WTC11 (cell line): ENCODE data around the gene MERTK. TPM values are rescaled to one million over a fixed set of nuclear protein-coding genes. Genes with fewer than 3 reads are reported as not detected.

Experiments
- ATAC-seq: fragments of 200-7000 bp; cut with Tn5 transposase; 2 replicates; pipeline ENCODE4 v1.10.0; 2021; ENCODE audit warnings: mild to moderate bottlenecking, moderate library complexity
- CTCF ChIA-PET: fragments of 300-600 bp; sonication (Branson Sonifier 250); formaldehyde crosslinking; loops from one replicate; lab custom pipeline; 2021; ENCODE audit warnings: antibody characterized with exemption; lab: Charles Lee
- POLR2A ChIA-PET: fragments of 350-600 bp; sonication (Branson Sonifier 250); formaldehyde crosslinking; loops from one replicate; lab custom pipeline; 2021; ENCODE audit warnings: antibody characterized with exemption; lab: Charles Lee
- DNase-seq: peaks from one replicate; pipeline ENCODE4 v3.0.0; 2021; ENCODE audit warnings: low spot score
- H3K27ac Mint-ChIP-seq: 2 replicates; pipeline ENCODE4 v1.8.0; 2021; ENCODE audit warnings: mixed read lengths
- H3K27me3 Mint-ChIP-seq: 2 replicates; pipeline ENCODE4 v1.8.0; 2021; ENCODE audit warnings: low read depth, mild to moderate bottlenecking, moderate library complexity, mixed read lengths
- H3K36me3 Mint-ChIP-seq: 2 replicates; pipeline ENCODE4 v1.8.0; 2021; ENCODE audit warnings: mixed read lengths
- H3K4me1 Mint-ChIP-seq: 2 replicates; pipeline ENCODE4 v1.8.0; 2022; ENCODE audit warnings: mixed read lengths
- H3K4me3 Mint-ChIP-seq: 2 replicates; pipeline ENCODE4 v1.8.0; 2021; ENCODE audit warnings: mild to moderate bottlenecking, moderate library complexity, mixed read lengths
- H3K9me3 Mint-ChIP-seq: 2 replicates; pipeline ENCODE4 v1.8.0; 2021; ENCODE audit warnings: mixed read lengths
- CREM ChIP-seq: sonication (generic); formaldehyde crosslinking; IDR thresholded peaks from 2 replicates; pipeline ENCODE4 v1.8.1; 2022; ENCODE audit warnings: mild to moderate bottlenecking, missing genetic modification reagents, moderate library complexity
- ELF4 ChIP-seq: sonication (generic); formaldehyde crosslinking; IDR thresholded peaks from 2 replicates; pipeline ENCODE4 v1.8.1; 2022; ENCODE audit warnings: low read depth, mild to moderate bottlenecking, moderate library complexity, missing genetic modification reagents
- ETV6 ChIP-seq: sonication (generic); formaldehyde crosslinking; IDR thresholded peaks from 2 replicates; pipeline ENCODE4 v1.8.1; 2022; ENCODE audit warnings: mild to moderate bottlenecking, missing genetic modification reagents
- FOXJ3 ChIP-seq: sonication (generic); formaldehyde crosslinking; IDR thresholded peaks from 2 replicates; pipeline ENCODE4 v1.9.0; 2021; ENCODE audit warnings: missing genetic modification reagents, mild to moderate bottlenecking, borderline replicate concordance
- FOXK1 ChIP-seq: sonication (generic); formaldehyde crosslinking; IDR thresholded peaks from 2 replicates; pipeline ENCODE4 v1.8.0; 2022; ENCODE audit warnings: mild to moderate bottlenecking, moderate library complexity, missing genetic modification reagents
- HMGA2 ChIP-seq: fragments of 250-450 bp; sonication (Bioruptor Pico); IDR thresholded peaks from 2 replicates; pipeline ENCODE4 v1.4.0; 2021; ENCODE audit warnings: mild to moderate bottlenecking, moderate library complexity
- MYBL2 ChIP-seq: sonication (generic); formaldehyde crosslinking; IDR thresholded peaks from 2 replicates; pipeline ENCODE4 v1.8.1; 2023; ENCODE audit warnings: mild to moderate bottlenecking, moderate library complexity, missing genetic modification reagents
- NFATC4 ChIP-seq: fragments of 250-450 bp; sonication (Bioruptor Pico); IDR thresholded peaks from 2 replicates; pipeline ENCODE4 v1.9.0; 2021; ENCODE audit warnings: mild to moderate bottlenecking
- TEAD1 ChIP-seq: sonication (generic); formaldehyde crosslinking; IDR thresholded peaks from 2 replicates; pipeline ENCODE4 v1.8.0; 2022; ENCODE audit warnings: mild to moderate bottlenecking, missing genetic modification reagents
- TP53 ChIP-seq: sonication (generic); formaldehyde crosslinking; IDR thresholded peaks from 2 replicates; pipeline ENCODE4 v1.8.1; 2023; ENCODE audit warnings: mild to moderate bottlenecking, missing genetic modification reagents
- ZBTB43 ChIP-seq: sonication (generic); formaldehyde crosslinking; IDR thresholded peaks from 2 replicates; pipeline ENCODE4 v1.8.1; 2023; ENCODE audit warnings: mild to moderate bottlenecking, missing genetic modification reagents
- ZNF317 ChIP-seq: sonication (generic); formaldehyde crosslinking; IDR thresholded peaks from 2 replicates; pipeline ENCODE4 v1.8.1; 2023; ENCODE audit warnings: low read depth, mild to moderate bottlenecking, moderate library complexity, missing genetic modification reagents, borderline replicate concordance
- ZNF423 ChIP-seq: fragments of 250-450 bp; sonication (Bioruptor Pico); IDR thresholded peaks from 2 replicates; pipeline ENCODE4 v2.1.2; 2022; ENCODE audit warnings: mild to moderate bottlenecking, moderate library complexity
- ZNF512 ChIP-seq: sonication (generic); formaldehyde crosslinking; IDR thresholded peaks from 2 replicates; pipeline ENCODE4 v1.8.1; 2022; ENCODE audit warnings: missing genetic modification reagents, borderline replicate concordance
- total RNA-seq: library from RNA; stranded (reverse); gene quantifications from 3 replicates; pipeline ENCODE4 v1.2.3, GENCODE V29; 2021
- TF ChIP-seq, protein P1 (sequence below): sonication (generic); formaldehyde crosslinking; IDR thresholded peaks from 2 replicates; pipeline ENCODE4 v1.8.1; 2022; ENCODE audit warnings: low read depth, mild to moderate bottlenecking, moderate library complexity, missing genetic modification reagents, borderline replicate concordance
- TF ChIP-seq, protein P2 (sequence below): sonication (generic); formaldehyde crosslinking; IDR thresholded peaks from 2 replicates; pipeline ENCODE4 v1.8.0; 2022; ENCODE audit warnings: mild to moderate bottlenecking, missing genetic modification reagents
- TF ChIP-seq, protein P3 (sequence below): fragments of 250-450 bp; sonication (Bioruptor Pico); conservative IDR thresholded peaks from 2 replicates; pipeline ENCODE4 v1.9.0; 2021; ENCODE audit warnings: mild to moderate bottlenecking
- TF ChIP-seq, protein P4 (sequence below): sonication (generic); formaldehyde crosslinking; IDR thresholded peaks from 2 replicates; pipeline ENCODE4 v1.8.0; 2023; ENCODE audit warnings: missing genetic modification reagents, mild to moderate bottlenecking, borderline replicate concordance
- TF ChIP-seq, protein P5 (sequence below): fragments of 200-600 bp; IDR thresholded peaks from 2 replicates; pipeline ENCODE4 v1.8.0; 2022; ENCODE audit warnings: antibody characterized with exemption

Gene MERTK
- total RNA-seq, 1 experiment from 2014 or later: 6.9 TPM

DNA sequence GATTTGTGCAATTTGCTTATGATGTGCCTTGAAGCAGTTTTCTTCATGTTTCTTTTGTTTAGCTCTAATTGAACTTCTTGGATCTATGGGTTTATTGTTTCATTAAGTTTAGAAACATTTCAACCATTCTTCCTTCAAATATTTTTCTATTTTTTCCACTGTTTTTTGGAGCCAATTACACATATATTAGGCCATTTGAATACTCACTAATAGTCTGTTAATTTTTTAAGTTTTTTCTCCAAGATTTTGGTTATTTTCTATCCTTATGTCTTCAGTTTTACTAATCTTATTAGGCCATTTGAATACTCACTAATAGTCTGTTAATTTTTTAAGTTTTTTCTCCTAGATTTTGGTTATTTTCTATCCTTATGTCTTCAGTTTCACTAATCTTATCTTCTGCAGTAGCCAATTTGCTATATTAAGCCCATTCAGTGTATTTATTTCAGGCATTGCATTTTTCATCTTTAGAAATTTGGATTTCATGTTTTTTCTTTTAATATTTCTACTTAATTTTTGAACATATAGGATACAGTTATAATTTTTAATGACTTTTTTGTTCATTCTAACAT is 147.1 kb downstream of the MERTK start:
- Mint-ChIP-seq H3K4me3 (no peak overlapping the region), H3K4me1 (peaks cover 28% of the 10 kb centered on the region), H3K9me3 (peaks cover 29% of the 10 kb centered on the region), H3K36me3 (peaks cover 9% of the 10 kb centered on the region), H3K27me3 (peaks cover 24% of the 10 kb centered on the region), H3K27ac (no peak overlapping the region)
- ChIA-PET POLR2A (no interaction called here), CTCF (no interaction called here)
- TF ChIP-seq, protein P1, sequence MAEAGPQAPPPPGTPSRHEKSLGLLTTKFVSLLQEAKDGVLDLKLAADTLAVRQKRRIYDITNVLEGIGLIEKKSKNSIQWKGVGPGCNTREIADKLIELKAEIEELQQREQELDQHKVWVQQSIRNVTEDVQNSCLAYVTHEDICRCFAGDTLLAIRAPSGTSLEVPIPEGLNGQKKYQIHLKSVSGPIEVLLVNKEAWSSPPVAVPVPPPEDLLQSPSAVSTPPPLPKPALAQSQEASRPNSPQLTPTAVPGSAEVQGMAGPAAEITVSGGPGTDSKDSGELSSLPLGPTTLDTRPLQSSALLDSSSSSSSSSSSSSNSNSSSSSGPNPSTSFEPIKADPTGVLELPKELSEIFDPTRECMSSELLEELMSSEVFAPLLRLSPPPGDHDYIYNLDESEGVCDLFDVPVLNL (CRISPR knock-in tag): no peak
- TF ChIP-seq, protein P2, sequence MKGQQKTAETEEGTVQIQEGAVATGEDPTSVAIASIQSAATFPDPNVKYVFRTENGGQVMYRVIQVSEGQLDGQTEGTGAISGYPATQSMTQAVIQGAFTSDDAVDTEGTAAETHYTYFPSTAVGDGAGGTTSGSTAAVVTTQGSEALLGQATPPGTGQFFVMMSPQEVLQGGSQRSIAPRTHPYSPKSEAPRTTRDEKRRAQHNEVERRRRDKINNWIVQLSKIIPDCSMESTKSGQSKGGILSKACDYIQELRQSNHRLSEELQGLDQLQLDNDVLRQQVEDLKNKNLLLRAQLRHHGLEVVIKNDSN (CRISPR knock-in tag): no peak
- TF ChIP-seq, protein P3, sequence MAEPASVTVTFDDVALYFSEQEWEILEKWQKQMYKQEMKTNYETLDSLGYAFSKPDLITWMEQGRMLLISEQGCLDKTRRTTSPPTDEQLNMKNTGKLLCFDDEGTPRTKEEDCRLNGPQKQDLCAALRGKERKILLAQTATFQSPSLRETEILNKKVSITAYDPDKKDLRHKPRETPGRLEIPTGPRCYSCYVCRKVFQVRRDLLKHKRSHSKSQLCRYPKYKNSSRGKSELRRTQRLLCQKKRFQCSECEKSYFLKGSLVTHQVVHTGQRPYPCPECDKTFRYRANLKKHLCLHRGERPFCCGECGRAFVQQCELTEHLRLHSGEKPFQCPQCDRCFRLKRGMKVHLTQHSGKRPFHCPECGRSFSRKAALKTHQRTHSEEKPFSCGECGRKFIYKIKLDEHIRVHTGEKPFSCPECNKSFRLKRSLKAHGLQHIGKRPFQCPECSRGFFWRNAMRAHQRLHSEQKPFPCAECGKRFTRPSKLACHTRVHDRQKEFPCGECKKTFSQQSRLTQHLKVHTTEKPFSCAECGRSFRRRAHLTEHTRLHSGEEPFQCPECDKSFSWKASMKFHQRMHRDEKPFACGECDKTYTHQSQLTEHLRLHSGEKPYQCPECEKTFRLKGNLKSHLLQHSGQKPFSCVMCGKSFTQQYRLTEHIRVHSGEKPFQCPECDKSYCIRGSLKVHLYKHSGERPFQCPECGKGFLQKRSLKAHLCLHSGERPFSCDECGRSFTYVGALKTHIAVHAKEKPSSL: no peak
- TF ChIP-seq ELF4 (CRISPR knock-in tag) (no peak), CREM (no peak), ZNF423 (CRISPR knock-in tag) (no peak), TP53 (CRISPR knock-in tag) (no peak), TEAD1 (CRISPR knock-in tag) (no peak)
- DNase-seq: no peak
- ATAC-seq: no peak

DNA sequence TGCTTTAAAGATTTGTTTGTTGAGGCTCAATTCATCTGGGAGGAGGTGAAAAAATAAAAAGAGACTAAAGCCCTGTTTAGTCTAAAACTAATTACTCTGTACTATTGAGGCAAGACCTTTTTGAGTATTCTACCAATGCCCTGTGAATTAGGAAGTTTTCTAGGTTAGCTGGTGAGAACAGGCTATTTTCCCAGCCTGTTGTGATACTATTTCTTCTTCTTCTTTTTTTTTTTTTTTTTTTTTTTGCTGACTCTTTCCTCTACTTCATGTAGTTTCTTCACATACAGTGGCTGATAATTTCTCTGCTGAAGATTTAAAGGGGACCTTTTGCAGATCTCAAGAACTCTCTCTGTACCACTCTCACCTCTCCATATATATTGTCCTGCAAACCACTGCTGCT is 147.8 kb downstream of the MERTK start:
- CTCF ChIA-PET: interaction anchor here (0.7 to 0.9 kb wide), 2 partner anchors 73 to 127 kb away, joined by 3 to 4 read pairs; no protein-coding TSS in a partner anchor

More for the DNA sequence above, 147.8 kb downstream of the MERTK start:
- peaks cover 29% of the 10 kb centered on the region for H3K9me3 Mint-ChIP-seq
- H3K27ac Mint-ChIP-seq: no peak overlapping the region
- peaks cover 9% of the 10 kb centered on the region for H3K36me3 Mint-ChIP-seq
- TF ChIP-seq MYBL2 (CRISPR knock-in tag): no peak
- TF ChIP-seq, protein P4, sequence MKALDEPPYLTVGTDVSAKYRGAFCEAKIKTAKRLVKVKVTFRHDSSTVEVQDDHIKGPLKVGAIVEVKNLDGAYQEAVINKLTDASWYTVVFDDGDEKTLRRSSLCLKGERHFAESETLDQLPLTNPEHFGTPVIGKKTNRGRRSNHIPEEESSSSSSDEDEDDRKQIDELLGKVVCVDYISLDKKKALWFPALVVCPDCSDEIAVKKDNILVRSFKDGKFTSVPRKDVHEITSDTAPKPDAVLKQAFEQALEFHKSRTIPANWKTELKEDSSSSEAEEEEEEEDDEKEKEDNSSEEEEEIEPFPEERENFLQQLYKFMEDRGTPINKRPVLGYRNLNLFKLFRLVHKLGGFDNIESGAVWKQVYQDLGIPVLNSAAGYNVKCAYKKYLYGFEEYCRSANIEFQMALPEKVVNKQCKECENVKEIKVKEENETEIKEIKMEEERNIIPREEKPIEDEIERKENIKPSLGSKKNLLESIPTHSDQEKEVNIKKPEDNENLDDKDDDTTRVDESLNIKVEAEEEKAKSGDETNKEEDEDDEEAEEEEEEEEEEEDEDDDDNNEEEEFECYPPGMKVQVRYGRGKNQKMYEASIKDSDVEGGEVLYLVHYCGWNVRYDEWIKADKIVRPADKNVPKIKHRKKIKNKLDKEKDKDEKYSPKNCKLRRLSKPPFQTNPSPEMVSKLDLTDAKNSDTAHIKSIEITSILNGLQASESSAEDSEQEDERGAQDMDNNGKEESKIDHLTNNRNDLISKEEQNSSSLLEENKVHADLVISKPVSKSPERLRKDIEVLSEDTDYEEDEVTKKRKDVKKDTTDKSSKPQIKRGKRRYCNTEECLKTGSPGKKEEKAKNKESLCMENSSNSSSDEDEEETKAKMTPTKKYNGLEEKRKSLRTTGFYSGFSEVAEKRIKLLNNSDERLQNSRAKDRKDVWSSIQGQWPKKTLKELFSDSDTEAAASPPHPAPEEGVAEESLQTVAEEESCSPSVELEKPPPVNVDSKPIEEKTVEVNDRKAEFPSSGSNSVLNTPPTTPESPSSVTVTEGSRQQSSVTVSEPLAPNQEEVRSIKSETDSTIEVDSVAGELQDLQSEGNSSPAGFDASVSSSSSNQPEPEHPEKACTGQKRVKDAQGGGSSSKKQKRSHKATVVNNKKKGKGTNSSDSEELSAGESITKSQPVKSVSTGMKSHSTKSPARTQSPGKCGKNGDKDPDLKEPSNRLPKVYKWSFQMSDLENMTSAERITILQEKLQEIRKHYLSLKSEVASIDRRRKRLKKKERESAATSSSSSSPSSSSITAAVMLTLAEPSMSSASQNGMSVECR (CRISPR knock-in tag): no peak
- TF ChIP-seq FOXJ3 (CRISPR knock-in tag): no peak
- no peak for TF ChIP-seq ZNF317 (CRISPR knock-in tag)
- no peak for TF ChIP-seq FOXK1
- TF ChIP-seq ZNF512 (CRISPR knock-in tag): no peak
- TF ChIP-seq NFATC4: no peak
- no peak for TF ChIP-seq ETV6 (CRISPR knock-in tag)
- no peak for TF ChIP-seq ZBTB43 (CRISPR knock-in tag)
- TF ChIP-seq HMGA2 (CRISPR knock-in tag): no peak
- TF ChIP-seq, protein P5, sequence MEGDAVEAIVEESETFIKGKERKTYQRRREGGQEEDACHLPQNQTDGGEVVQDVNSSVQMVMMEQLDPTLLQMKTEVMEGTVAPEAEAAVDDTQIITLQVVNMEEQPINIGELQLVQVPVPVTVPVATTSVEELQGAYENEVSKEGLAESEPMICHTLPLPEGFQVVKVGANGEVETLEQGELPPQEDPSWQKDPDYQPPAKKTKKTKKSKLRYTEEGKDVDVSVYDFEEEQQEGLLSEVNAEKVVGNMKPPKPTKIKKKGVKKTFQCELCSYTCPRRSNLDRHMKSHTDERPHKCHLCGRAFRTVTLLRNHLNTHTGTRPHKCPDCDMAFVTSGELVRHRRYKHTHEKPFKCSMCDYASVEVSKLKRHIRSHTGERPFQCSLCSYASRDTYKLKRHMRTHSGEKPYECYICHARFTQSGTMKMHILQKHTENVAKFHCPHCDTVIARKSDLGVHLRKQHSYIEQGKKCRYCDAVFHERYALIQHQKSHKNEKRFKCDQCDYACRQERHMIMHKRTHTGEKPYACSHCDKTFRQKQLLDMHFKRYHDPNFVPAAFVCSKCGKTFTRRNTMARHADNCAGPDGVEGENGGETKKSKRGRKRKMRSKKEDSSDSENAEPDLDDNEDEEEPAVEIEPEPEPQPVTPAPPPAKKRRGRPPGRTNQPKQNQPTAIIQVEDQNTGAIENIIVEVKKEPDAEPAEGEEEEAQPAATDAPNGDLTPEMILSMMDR: no peak
- H3K27me3 Mint-ChIP-seq: peaks cover 20% of the 10 kb centered on the region
- no peak overlapping the region for H3K4me3 Mint-ChIP-seq
- DNase-seq: no peak
- H3K4me1 Mint-ChIP-seq: peaks cover 28% of the 10 kb centered on the region
- no peak for ATAC-seq
- POLR2A ChIA-PET: no interaction called here
